GM12878 (cell line): ENCODE data around the gene NDST3. TPM values are rescaled to one million over a fixed set of nuclear protein-coding genes. Genes with fewer than 3 reads are reported as not detected.

Experiments
- ATAC-seq: fragments of 200-7000 bp; cut with Tn5 transposase; 3 replicates; pipeline ENCODE4 v1.9.1; 2020; ENCODE audit warnings: mild to moderate bottlenecking, moderate library complexity
- BruUV-seq: library from RNA; stranded (reverse); fragments of 400-500 nt; replicated peaks from 2 replicates; lab custom pipeline; 2021; lab: Mats Ljungman, UMichigan
- CTCF ChIA-PET: fragments of 300-600 bp; sonication (Branson Sonifier 250); formaldehyde crosslinking; extraction: SDS; loops from one replicate; lab custom pipeline; 2021; ENCODE audit warnings: inconsistent platforms; lab: Yijun Ruan, JAX
- POLR2A ChIA-PET: fragments of 350-600 bp; formaldehyde crosslinking; extraction: SDS; loops from one replicate; lab custom pipeline; 2021; ENCODE audit warnings: inconsistent platforms; lab: Charles Lee
- RAD21 ChIA-PET: fragments of 300-600 bp; sonication (Branson Sonifier 250); formaldehyde crosslinking; loops from one replicate; lab custom pipeline; 2023; ENCODE audit warnings: antibody characterized with exemption; ENCODE audit not compliant: unreplicated experiment; lab: Charles Lee
- SMC1A ChIA-PET: fragments of 300-600 bp; sonication (Branson Sonifier 250); formaldehyde crosslinking; loops from one replicate; lab custom pipeline; 2023; ENCODE audit not compliant: unreplicated experiment, uncharacterized antibody; lab: Charles Lee
- DNase-seq: peaks from one replicate; pipeline ENCODE4 v3.0.0-alpha.2; 2011; ENCODE audit warnings: low read depth, low spot score
- FAIRE-seq: peaks from 3 replicates; lab custom pipeline; 2011; peaks lifted over from hg19 to GRCh38; lab: Jason Lieb, UNC
- H2AFZ ChIP-seq: 2 replicates; pipeline ENCODE4 v1.6.0; 2011; ENCODE audit warnings: low read depth, low read length, control low read depth; ENCODE audit not compliant: control insufficient read depth
- H3K27ac ChIP-seq: 2 replicates; pipeline ENCODE4 v1.5.1; 2011; ENCODE audit warnings: control low read depth; ENCODE audit not compliant: control insufficient read depth, insufficient read depth
- H3K27me3 ChIP-seq, 2 experiments: replicated peaks in 1 of 2; 2 replicates each; pipeline versions ENCODE4 v1.6.0 to v1.6.1; 2011; ENCODE audit warnings: low read length in 1 of 2; ENCODE audit not compliant: control insufficient read depth in 2 of 2, insufficient read depth in 2 of 2
- H3K36me3 ChIP-seq, 2 experiments: 2 replicates each; pipeline ENCODE4 v1.5.1; 2011; ENCODE audit warnings: low read length in 1 of 2; ENCODE audit not compliant: control insufficient read depth in 2 of 2, insufficient read depth in 2 of 2
- H3K4me1 ChIP-seq: 2 replicates; pipeline ENCODE4 v1.6.1; 2011; ENCODE audit warnings: mild to moderate bottlenecking, low read length, moderate library complexity, mixed read lengths; ENCODE audit not compliant: control insufficient read depth, insufficient read depth
- H3K4me2 ChIP-seq: 2 replicates; pipeline ENCODE4 v1.6.0; 2011; ENCODE audit warnings: control low read depth; ENCODE audit not compliant: control insufficient read depth, insufficient read depth
- H3K4me3 ChIP-seq: fragments of 200-600 bp; sonication (generic); 2 replicates; pipeline ENCODE4 v1.5.1; 2016
- H3K79me2 ChIP-seq: 2 replicates; pipeline ENCODE4 v1.6.0; 2011; ENCODE audit warnings: low read length; ENCODE audit not compliant: control insufficient read depth, insufficient read depth
- H3K9ac ChIP-seq: 2 replicates; pipeline ENCODE4 v1.8.0; 2011; ENCODE audit warnings: low read length, control low read depth, mixed read lengths; ENCODE audit not compliant: control insufficient read depth, insufficient read depth
- H3K9me3 ChIP-seq: replicated peaks from 3 replicates; pipeline ENCODE4 v1.5.1; 2011; ENCODE audit warnings: mild to moderate bottlenecking, low read length; ENCODE audit not compliant: control insufficient read depth, insufficient read depth
- H4K20me1 ChIP-seq: 2 replicates; pipeline ENCODE4 v1.6.0; 2011; ENCODE audit not compliant: control insufficient read depth, insufficient read depth
- YBX1 ChIP-seq: fragments of 450-650 bp; IDR thresholded peaks from 2 replicates; pipeline ENCODE4 v1.6.1; 2016; ENCODE audit warnings: antibody characterized with exemption
- WGBS: methylation state at CpG from one replicate; pipeline ENCODE4 v1.1.6; 2016; ENCODE audit warnings: low lambda C conversion rate; ENCODE audit not compliant: insufficient replicate concordance, insufficient coverage; ENCODE audit errors: missing lambda C conversion rate; 5-methylcytosine and 5-hydroxymethylcytosine counted together
- in situ Hi-C: fragments of 300-500 bp; cut with MboI; formaldehyde crosslinking; loops from 9 replicates; pipeline ENCODE4 v1.14.3; 2018; ENCODE audit warnings: mixed read lengths
- intact Hi-C: fragments of 100-400 bp; cut with micrococcal nuclease; formaldehyde crosslinking; loops from one replicate; pipeline ENCODE4 v1.14.2; 2022; ENCODE audit not compliant: unreplicated experiment
- polyA plus RNA-seq, 11 experiments: library from polyadenylated mRNA; depleted of rRNA in 4 of 11; unstranded in 6 of 11; stranded (reverse) in 5 of 11; fragments of >200 nt; fragmentation: Nextera tagmentation in 4 of 11; fragmentation: Illumina TruSeq in 1 of 11; extraction: Ambion mirVana in 4 of 11; extraction: Trizol in 1 of 11; gene quantifications; 1 replicate in 1 of 11; 2 replicates in 10 of 11; pipeline versions ENCODE4 v1.2.1 to v1.2.3, GENCODE V29; 2011 to 2016; ENCODE audit warnings: inconsistent platforms in 2 of 11, missing spikeins in 2 of 11, low read depth in 1 of 11
- small RNA-seq: library from RNA; depleted of rRNA; stranded (forward); fragments of <200 nt; gene quantifications from one replicate; pipeline ENCODE3, GENCODE V24; 2014
- total RNA-seq, 4 experiments: library from RNA; depleted of rRNA in 3 of 4; stranded (reverse); fragments of >200 nt in 3 of 4; fragmentation: Illumina TruSeq in 1 of 4; extraction: Trizol in 1 of 4; gene quantifications; 2 replicates each; pipeline versions ENCODE4 v1.2.1 to v1.2.3, GENCODE V29; 2013 to 2021

Gene NDST3
- total and polyA plus RNA-seq, 10 of the 15 experiments (the other 5 are each of a cell fraction or from before 2014, with no cell fraction given), result 0.03 TPM; not detected in 8

GRCh38 chr4:118307643-118308042 lies 273.4 kb downstream of the NDST3 start:
- Histone ChIP-seq H3K27me3 (no peaks in the 10 kb centered on the region), H3K9me3 (no peaks in the 10 kb centered on the region), H3K4me3 (no peak overlapping the region), H3K79me2 (no peaks in the 10 kb centered on the region), H3K9ac (no peak overlapping the region), H3K27ac (no peak overlapping the region), H3K4me2 (no peak overlapping the region), H3K36me3 (no peaks in the 10 kb centered on the region), H4K20me1 (no peaks in the 10 kb centered on the region), H2AFZ (no peak overlapping the region), H3K4me1 (no peaks in the 10 kb centered on the region)
- no peak for TF ChIP-seq YBX1
- BruUV-seq, result no TSS peak
- ATAC-seq (no peak), DNase-seq (no peak), FAIRE-seq (no peak)
- in situ Hi-C loops, result no loop called here
- 48% methylated on average over 2 of the region's 2 CpGs for WGBS
- CTCF ChIA-PET, result interaction anchor here (1.0 to 1.7 kb wide), 2 partner anchors 28 to 45 kb away, joined by 3 to 4 read pairs; partner anchors contain the start of gene PRSS12
- intact Hi-C loops, result no loop called here
- POLR2A ChIA-PET, result no interaction called here
- SMC1A ChIA-PET, result interaction anchor here (0.7 to 1.3 kb wide), 3 partner anchors 18 to 105 kb away, joined by 3 read pairs; no protein-coding TSS in a partner anchor
- RAD21 ChIA-PET, result no interaction called here

Small RNAs within 50 kb of the gene (small RNA-seq; reads per million reads assigned to genes)
- gene SNORA24, result not detected
